A549 (cell line): ENCODE data around the gene AMACR. TPM values are rescaled to one million over a fixed set of nuclear protein-coding genes. Genes with fewer than 3 reads are reported as not detected.
A peak's percentile ranks its signal among the peaks of the same experiment; 100 is the strongest.
"Not testable (repeated sequence)": the region's sequence is repeated elsewhere in the genome, so short reads cannot be mapped to it uniquely, and the experiment has no call there.

Experiments used
- ATAC-seq, 2 experiments: fragments of 200-7000 bp in 1 of 2; fragments of >200 bp in 1 of 2; cut with Nextera tagmentation in 1 of 2; cut with Tn5 transposase in 1 of 2; 3 replicates each; pipeline versions ENCODE4 v1.8.0 to v1.9.1; 2018 to 2020; ENCODE audit warnings: mild to moderate bottlenecking in 1 of 2, moderate library complexity in 1 of 2
- CTCF ChIA-PET: fragments of 300-600 bp; sonication (Branson Sonifier 250); formaldehyde crosslinking; extraction: SDS; loops from one replicate; lab custom pipeline; 2021; ENCODE audit warnings: antibody characterized with exemption, inconsistent platforms; lab: Yijun Ruan, JAX
- POLR2A ChIA-PET: fragments of 350-600 bp; formaldehyde crosslinking; extraction: SDS; loops from one replicate; lab custom pipeline; 2021; ENCODE audit warnings: antibody characterized with exemption, inconsistent platforms; lab: Yijun Ruan, JAX
- DNase-seq, 2 experiments: peaks; one replicate each; pipeline versions ENCODE4 v3.0.0 to v3.0.0-alpha.2; 2011 to 2016; ENCODE audit warnings: low read depth in 1 of 2, low spot score in 1 of 2
- FAIRE-seq: peaks from 2 replicates; lab custom pipeline; 2011; peaks lifted over from hg19 to GRCh38; lab: Jason Lieb, UNC
- H3K27ac ChIP-seq, 2 experiments: fragments of >200 bp; sonication (Bioruptor Twin); formaldehyde crosslinking; 3 replicates each; pipeline ENCODE4 v1.5.1; 2016 to 2017
- H3K4me1 ChIP-seq: fragments of >200 bp; sonication (Bioruptor Twin); formaldehyde crosslinking; 3 replicates; pipeline ENCODE4 v1.6.1; 2016
- H3K4me2 ChIP-seq: fragments of >200 bp; sonication (Bioruptor Twin); formaldehyde crosslinking; 3 replicates; pipeline ENCODE4 v1.6.1; 2016
- H3K4me3 ChIP-seq: fragments of >200 bp; sonication (Bioruptor Twin); formaldehyde crosslinking; 3 replicates; pipeline ENCODE4 v1.5.1; 2016
- H3K9me3 ChIP-seq: fragments of >200 bp; sonication (Bioruptor Twin); formaldehyde crosslinking; 3 replicates; pipeline ENCODE4 v1.6.1; 2016
- CEBPB ChIP-seq, 2 experiments: fragments of >200 bp in 1 of 2; sonication (Bioruptor Twin) in 1 of 2; formaldehyde crosslinking in 1 of 2; IDR thresholded peaks; 2 replicates each; pipeline ENCODE4 v1.6.1; 2012 to 2016
- ESRRA ChIP-seq: fragments of 150-350 bp; IDR thresholded peaks from 2 replicates; pipeline ENCODE4 v1.6.1; 2014; ENCODE audit warnings: mild to moderate bottlenecking, low read length, borderline replicate concordance
- FOSB ChIP-seq: fragments of 250-450 bp; sonication (Bioruptor Pico); IDR thresholded peaks from 2 replicates; pipeline ENCODE4 v1.5.0; 2020; ENCODE audit warnings: mild to moderate bottlenecking, moderate library complexity
- GATA3 ChIP-seq: IDR thresholded peaks from 2 replicates; pipeline ENCODE4 v1.6.1; 2012; ENCODE audit warnings: borderline replicate concordance
- HDAC2 ChIP-seq: fragments of 200-600 bp; sonication (generic); IDR thresholded peaks from 2 replicates; pipeline ENCODE4 v1.6.1; 2016
- HOXB5 ChIP-seq: fragments of 250-450 bp; sonication (Bioruptor Pico); IDR thresholded peaks from 2 replicates; pipeline ENCODE4 v1.5.0; 2020; ENCODE audit warnings: mild to moderate bottlenecking, moderate library complexity
- JUN ChIP-seq, 2 experiments: fragments of >200 bp; sonication (Bioruptor Twin); formaldehyde crosslinking; IDR thresholded peaks; 2 replicates in 1 of 2; 3 replicates in 1 of 2; pipeline ENCODE4 v1.6.1; 2016 to 2017
- MAFK ChIP-seq: fragments of 450-650 bp; IDR thresholded peaks from 2 replicates; pipeline ENCODE4 v1.6.1; 2014; ENCODE audit not compliant: partially characterized antibody
- MYC ChIP-seq: IDR thresholded peaks from 2 replicates; pipeline ENCODE4 v1.6.1; 2012; ENCODE audit warnings: mild to moderate bottlenecking, inconsistent platforms, low read length, improper control_type of control experiment, borderline replicate concordance
- RARB ChIP-seq: fragments of 250-450 bp; sonication (Bioruptor Pico); IDR thresholded peaks from 2 replicates; pipeline ENCODE4 v1.8.0; 2021; ENCODE audit warnings: mild to moderate bottlenecking, moderate library complexity
- ZC3H11A ChIP-seq: fragments of 450-650 bp; IDR thresholded peaks from 2 replicates; pipeline ENCODE4 v1.6.1; 2014; ENCODE audit warnings: antibody characterized with exemption, mild to moderate bottlenecking
- ZFP36 ChIP-seq: fragments of 450-650 bp; IDR thresholded peaks from 2 replicates; pipeline ENCODE4 v1.6.1; 2014; ENCODE audit warnings: borderline replicate concordance; ENCODE audit not compliant: partially characterized antibody
- ZNF302 ChIP-seq: fragments of 250-450 bp; sonication (Bioruptor Pico); IDR thresholded peaks from 2 replicates; pipeline ENCODE4 v1.9.0; 2021; ENCODE audit warnings: inconsistent platforms, mild to moderate bottlenecking, moderate library complexity
- ZSCAN20 ChIP-seq: fragments of 250-450 bp; sonication (Bioruptor Pico); IDR thresholded peaks from 2 replicates; pipeline ENCODE4 v1.8.0; 2022; ENCODE audit warnings: mild to moderate bottlenecking, moderate library complexity
- WGBS: methylation state at CpG from one replicate; pipeline ENCODE4 v1.1.6; 2017; ENCODE audit errors: missing lambda C conversion rate; 5-methylcytosine and 5-hydroxymethylcytosine counted together
- polyA plus RNA-seq, 4 experiments: library from polyadenylated mRNA; depleted of rRNA in 3 of 4; stranded (reverse); fragments of >200 nt; fragmentation: RNase III in 1 of 4; extraction: RNeasy Plus Mini Kit Qiagen cat#74134 plus additional on column Dnase treatment in 1 of 4; gene quantifications; 2 replicates in 3 of 4; 3 replicates in 1 of 4; pipeline ENCODE4 v1.2.3, GENCODE V29; 2011 to 2017
- TF ChIP-seq, protein P1 (sequence below): IDR thresholded peaks from 2 replicates; pipeline ENCODE4 v1.6.1; 2012
- TF ChIP-seq, protein P2 (sequence below): fragments of >200 bp; sonication (Bioruptor Twin); formaldehyde crosslinking; IDR thresholded peaks from 3 replicates; pipeline ENCODE4 v1.5.1; 2016

Gene AMACR
- polyA plus RNA-seq, 2 of the 4 experiments (the other 2 are of a cell fraction) = 21.1 to 30.1 TPM

DNA sequence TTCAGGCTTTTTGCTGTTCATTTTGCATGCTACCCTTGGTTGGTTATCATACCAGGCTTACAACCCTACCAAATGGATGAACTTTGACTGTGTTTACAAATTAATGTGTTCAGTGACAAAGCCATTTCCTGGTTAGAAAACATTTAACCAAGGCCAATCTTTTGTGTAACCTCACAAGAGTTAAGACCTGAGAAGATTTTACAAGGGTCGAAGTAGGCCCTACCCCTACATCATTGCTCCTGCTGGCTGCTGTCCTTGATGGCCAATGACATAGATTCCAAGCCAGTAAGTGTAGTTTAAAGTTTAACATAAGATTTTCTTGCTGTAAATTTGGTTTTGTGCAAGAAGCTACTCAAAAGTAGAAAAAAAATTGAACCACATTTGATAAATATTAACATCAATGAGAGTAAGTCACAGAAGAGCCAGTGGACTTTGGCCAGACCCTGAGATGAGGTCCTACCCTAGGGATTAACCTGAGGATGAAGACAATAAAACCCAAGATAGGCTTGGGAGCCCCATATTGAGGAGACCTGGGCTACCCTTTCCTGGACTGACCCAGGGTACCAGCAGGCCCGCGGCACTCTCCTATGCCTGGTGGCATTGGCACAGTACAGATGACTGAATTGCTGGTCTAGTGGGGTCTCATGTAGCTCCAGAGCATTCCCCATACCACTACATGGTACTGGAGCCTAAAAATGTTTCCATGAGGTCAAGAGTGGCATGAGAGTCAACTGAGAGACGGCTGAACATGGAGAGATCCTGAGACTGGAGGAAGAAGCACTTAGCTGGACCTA, 26.9 kb upstream of the AMACR start:
- Histone ChIP-seq H3K9me3 (no peaks in the 10 kb centered on the region), H3K4me2 (no peak overlapping the region), H3K4me1 (0 out of 3 replicates have a peak, but pooled peaks cover 3% of the 10 kb centered on the region), H3K27ac (no peak overlapping the region), H3K4me3 (no peak overlapping the region)
- WGBS = 69% methylated on average over 4 of the region's 4 CpGs
- no peak for ATAC-seq
- no peak for FAIRE-seq
- ChIA-PET CTCF (interaction anchor here (1.6 kb wide), 1 partner anchor 25 kb away, joined by 3 read pairs; no protein-coding TSS in a partner anchor), POLR2A (no interaction called here)
- no peak for TF ChIP-seq GATA3
- DNase-seq = no peak

- 72% methylated on average over 3 of the region's 3 CpGs for WGBS
- Histone ChIP-seq H3K4me1 (0 out of 3 replicates have a peak, but pooled peaks cover 3% of the 10 kb centered on the region), H3K4me2 (no peak overlapping the region), H3K27ac (no peak overlapping the region), H3K4me3 (no peak overlapping the region), H3K9me3 (no peaks in the 10 kb centered on the region)
- ChIA-PET POLR2A (no interaction called here), CTCF (no interaction called here)
- DNase-seq (no peak), ATAC-seq (no peak), FAIRE-seq (no peak)
- TF ChIP-seq ESRRA (no peak), ZC3H11A (no peak), FOSB (no peak), ZFP36 (no peak), MYC (no peak), CEBPB (IDR thresholded peaks at IDR 0.05) (no peak), HOXB5 (no peak), ZNF302 (CRISPR knock-in tag) (no peak), MAFK (no peak), JUN (IDR thresholded peaks at IDR 0.05) (no peak), RARB (CRISPR knock-in tag) (no peak), HDAC2 (no peak), ZSCAN20 (no peak)
- TF ChIP-seq, protein P1, sequence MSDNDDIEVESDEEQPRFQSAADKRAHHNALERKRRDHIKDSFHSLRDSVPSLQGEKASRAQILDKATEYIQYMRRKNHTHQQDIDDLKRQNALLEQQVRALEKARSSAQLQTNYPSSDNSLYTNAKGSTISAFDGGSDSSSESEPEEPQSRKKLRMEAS = no peak
- TF ChIP-seq, protein P2, sequence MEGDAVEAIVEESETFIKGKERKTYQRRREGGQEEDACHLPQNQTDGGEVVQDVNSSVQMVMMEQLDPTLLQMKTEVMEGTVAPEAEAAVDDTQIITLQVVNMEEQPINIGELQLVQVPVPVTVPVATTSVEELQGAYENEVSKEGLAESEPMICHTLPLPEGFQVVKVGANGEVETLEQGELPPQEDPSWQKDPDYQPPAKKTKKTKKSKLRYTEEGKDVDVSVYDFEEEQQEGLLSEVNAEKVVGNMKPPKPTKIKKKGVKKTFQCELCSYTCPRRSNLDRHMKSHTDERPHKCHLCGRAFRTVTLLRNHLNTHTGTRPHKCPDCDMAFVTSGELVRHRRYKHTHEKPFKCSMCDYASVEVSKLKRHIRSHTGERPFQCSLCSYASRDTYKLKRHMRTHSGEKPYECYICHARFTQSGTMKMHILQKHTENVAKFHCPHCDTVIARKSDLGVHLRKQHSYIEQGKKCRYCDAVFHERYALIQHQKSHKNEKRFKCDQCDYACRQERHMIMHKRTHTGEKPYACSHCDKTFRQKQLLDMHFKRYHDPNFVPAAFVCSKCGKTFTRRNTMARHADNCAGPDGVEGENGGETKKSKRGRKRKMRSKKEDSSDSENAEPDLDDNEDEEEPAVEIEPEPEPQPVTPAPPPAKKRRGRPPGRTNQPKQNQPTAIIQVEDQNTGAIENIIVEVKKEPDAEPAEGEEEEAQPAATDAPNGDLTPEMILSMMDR = no peak
These were observed 24.1 kb upstream of the AMACR start for GRCh38 chr5:34031966-34032365.

GRCh38 chr5:34031117-34031516, 23.3 kb upstream of the AMACR start:
- ChIA-PET POLR2A (no interaction called here), CTCF (no interaction called here)
- no peak for DNase-seq

DNA sequence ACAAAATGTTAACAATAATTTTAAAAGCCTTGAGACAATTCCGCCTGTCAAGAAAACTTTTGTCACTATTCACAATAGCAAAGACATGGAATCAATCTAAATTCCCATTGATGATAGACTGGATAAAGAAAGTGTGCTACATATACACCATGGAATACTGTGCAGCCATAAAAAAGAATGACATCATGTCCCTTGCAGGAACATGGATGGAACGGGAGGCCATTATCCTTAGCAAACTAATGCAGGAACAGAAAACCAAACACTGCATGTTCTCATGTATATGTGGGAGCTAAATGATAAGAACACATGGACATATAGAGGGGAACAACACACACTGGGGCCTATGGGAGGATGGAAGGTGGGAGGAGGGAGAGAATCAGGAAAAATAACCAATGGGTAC, 22.7 kb upstream of the AMACR start:
- CTCF ChIA-PET, H3K4me1 ChIP-seq, DNase-seq, ATAC-seq, H3K4me2 ChIP-seq, H3K9me3 ChIP-seq, POLR2A ChIA-PET, FAIRE-seq, H3K4me3 ChIP-seq, H3K27ac ChIP-seq: not testable (repeated sequence)
- 92% methylated on average over 2 of the region's 2 CpGs for WGBS

More at GRCh38 chr5:34031117-34031516, 23.3 kb upstream of the AMACR start:
- no peak overlapping the region for H3K27ac ChIP-seq
- H3K4me2 ChIP-seq = no peak overlapping the region
- peak; percentile 56 for TF ChIP-seq MAFK
- TF ChIP-seq ZNF302 (CRISPR knock-in tag) = no peak
- 58% methylated on average over 2 of the region's 2 CpGs for WGBS
- H3K9me3 ChIP-seq = no peaks in the 10 kb centered on the region
- no peak for ATAC-seq
- 0 out of 3 replicates have a peak, but pooled peaks cover 3% of the 10 kb centered on the region for H3K4me1 ChIP-seq
- H3K4me3 ChIP-seq = no peak overlapping the region
- no peak for FAIRE-seq
